ENCODE results near the gene MGAT4B. TPM values are rescaled to one million over a fixed set of nuclear protein-coding genes. Genes with fewer than 3 reads are reported as not detected.

The MGAT4B gene
- total RNA-seq, 2 experiments from 2014 or later = 118 TPM

DNA sequence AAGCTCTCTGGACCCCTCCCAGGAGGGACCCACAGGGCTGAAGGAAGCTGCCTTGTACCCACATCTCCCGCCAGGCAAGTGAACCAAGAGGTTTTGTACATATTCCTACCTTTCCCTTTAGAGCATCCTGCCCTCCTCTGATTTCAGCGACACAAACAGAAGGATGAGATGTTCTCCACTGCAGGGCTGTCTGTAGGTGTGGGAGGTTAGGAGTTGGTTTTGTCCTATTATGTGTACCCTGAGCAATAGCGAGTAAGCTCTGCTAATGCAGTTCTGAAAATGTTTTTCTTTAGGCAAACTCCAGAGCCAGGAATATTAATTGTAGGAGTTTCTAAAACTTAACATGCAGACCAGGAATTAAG, 27.0 kb upstream of the MGAT4B start:
- Mint-ChIP-seq H3K4me1 (peaks cover 13% of the 10 kb centered on the region), H3K27me3 (no peaks in the 10 kb centered on the region), H3K9me3 (no peaks in the 10 kb centered on the region), H3K27ac (no peak overlapping the region), H3K36me3 (peaks cover 44% of the 10 kb centered on the region), H3K4me3 (no peak overlapping the region)
- no peak for DNase-seq
- POLR2A ChIA-PET = interaction anchor here (0.7 kb wide), 1 partner anchor 247 kb away, joined by 4 read pairs; no protein-coding TSS in a partner anchor
- no peak for ATAC-seq (ENCODE audit: low read depth)

- H3K4me1 Mint-ChIP-seq = peaks cover 13% of the 10 kb centered on the region
- H3K27me3 Mint-ChIP-seq = no peaks in the 10 kb centered on the region
- no peak for DNase-seq
- peaks cover 48% of the 10 kb centered on the region for H3K36me3 Mint-ChIP-seq
- H3K27ac Mint-ChIP-seq = no peak overlapping the region
- no peak overlapping the region for H3K4me3 Mint-ChIP-seq
- H3K9me3 Mint-ChIP-seq = no peaks in the 10 kb centered on the region
- POLR2A ChIA-PET = interaction anchor here (0.7 to 1.0 kb wide), 2 partner anchors 11 to 248 kb away, joined by 4 read pairs; no protein-coding TSS in a partner anchor
- ATAC-seq (ENCODE audit: low read depth) = no peak
These were observed 26.5 kb upstream of the MGAT4B start for GRCh38 chr5:179833056-179833708.

GRCh38 chr5:179832039-179832745, 25.5 kb upstream of the MGAT4B start:
- Mint-ChIP-seq H3K4me1 (peaks cover 14% of the 10 kb centered on the region), H3K27ac (no peak overlapping the region), H3K9me3 (no peaks in the 10 kb centered on the region), H3K27me3 (no peaks in the 10 kb centered on the region), H3K4me3 (no peak overlapping the region), H3K36me3 (peaks cover 54% of the 10 kb centered on the region)
- DNase-seq = no peak
- no peak for ATAC-seq (ENCODE audit: low read depth)
- POLR2A ChIA-PET = interaction anchor here (1.0 kb wide), 1 partner anchor 10 kb away, joined by 4 read pairs; no protein-coding TSS in a partner anchor

DNA sequence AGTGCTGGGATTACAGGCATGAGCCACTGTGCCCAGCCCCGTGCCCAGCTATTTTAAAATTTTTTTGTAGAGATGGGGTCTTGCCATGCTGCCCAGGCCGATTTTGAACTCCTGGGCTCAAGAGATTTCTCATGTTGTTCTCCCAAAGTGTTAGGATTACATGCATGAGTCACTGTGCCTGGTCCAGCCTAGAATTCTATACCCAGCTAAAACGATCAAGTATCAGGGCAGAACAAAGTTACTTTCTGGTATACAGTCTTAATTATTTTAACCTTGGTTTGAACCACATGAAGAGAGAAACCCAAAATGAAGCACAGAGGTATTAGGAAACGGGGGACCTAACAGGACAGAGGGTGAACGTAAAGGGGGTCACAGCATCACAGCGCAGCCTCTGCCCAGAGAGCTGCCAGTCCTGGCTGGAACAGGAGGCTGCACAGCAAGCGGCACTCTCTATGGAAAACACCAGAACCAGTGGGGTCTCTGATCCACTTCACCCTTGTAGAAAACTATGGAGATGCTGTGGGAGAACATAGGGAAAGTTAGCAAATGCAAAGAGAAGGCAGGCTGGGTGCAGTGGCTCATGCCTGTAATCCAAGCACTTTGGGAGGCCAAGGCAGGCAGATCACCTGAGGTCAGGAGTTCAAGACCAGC, 24.3 kb upstream of the MGAT4B start:
- peaks cover 4% of the 10 kb centered on the region for H3K4me1 Mint-ChIP-seq
- peak overlapping the region; percentile 2 for H3K27ac Mint-ChIP-seq
- no peaks in the 10 kb centered on the region for H3K9me3 Mint-ChIP-seq
- no peak overlapping the region for H3K4me3 Mint-ChIP-seq
- H3K27me3 Mint-ChIP-seq = no peaks in the 10 kb centered on the region
- no peak for ATAC-seq (ENCODE audit: low read depth)
- no peak for DNase-seq
- POLR2A ChIA-PET = no interaction called here
- H3K36me3 Mint-ChIP-seq = peaks cover 51% of the 10 kb centered on the region

DNA sequence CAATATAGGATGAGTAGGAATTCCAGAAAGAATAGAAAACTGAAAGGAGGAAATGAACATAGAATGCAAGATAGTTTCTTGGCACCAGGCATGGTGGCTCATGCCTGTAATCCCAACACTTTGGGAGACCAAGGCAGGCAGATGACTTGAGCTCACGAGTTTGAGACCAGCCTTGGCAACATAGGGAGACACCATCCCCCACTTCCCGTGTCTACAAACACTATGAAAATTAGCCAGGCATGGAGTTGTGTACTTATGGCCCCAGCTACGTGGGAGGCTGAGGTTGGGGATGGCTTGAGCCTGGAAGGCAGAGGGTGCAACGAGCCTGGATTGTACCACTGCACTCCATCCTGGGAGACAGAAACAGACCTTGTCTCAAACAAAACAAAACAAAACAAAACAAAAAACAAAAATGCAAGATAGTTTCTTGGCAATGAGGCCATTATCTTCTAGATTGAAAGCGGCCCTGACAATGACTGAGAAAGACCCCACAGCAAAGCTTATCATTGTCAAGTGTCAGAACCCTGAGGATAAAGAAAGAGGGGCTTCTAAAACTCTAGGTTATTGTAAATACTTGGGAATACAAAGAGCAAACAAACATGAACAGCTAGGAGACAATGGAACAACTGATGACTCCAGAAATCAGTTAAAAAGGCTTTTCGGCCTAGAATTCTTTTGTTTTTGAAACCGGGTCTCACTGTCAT, 23.2 kb upstream of the MGAT4B start:
- Mint-ChIP-seq H3K4me1 (peaks cover 4% of the 10 kb centered on the region), H3K9me3 (no peaks in the 10 kb centered on the region), H3K27ac (no peak overlapping the region), H3K4me3 (no peak overlapping the region), H3K27me3 (no peaks in the 10 kb centered on the region), H3K36me3 (peaks cover 50% of the 10 kb centered on the region)
- POLR2A ChIA-PET = interaction anchor here (0.6 kb wide), 1 partner anchor 87 kb away, joined by 3 read pairs; no protein-coding TSS in a partner anchor
- ATAC-seq (ENCODE audit: low read depth) (no peak), DNase-seq (no peak)

DNA sequence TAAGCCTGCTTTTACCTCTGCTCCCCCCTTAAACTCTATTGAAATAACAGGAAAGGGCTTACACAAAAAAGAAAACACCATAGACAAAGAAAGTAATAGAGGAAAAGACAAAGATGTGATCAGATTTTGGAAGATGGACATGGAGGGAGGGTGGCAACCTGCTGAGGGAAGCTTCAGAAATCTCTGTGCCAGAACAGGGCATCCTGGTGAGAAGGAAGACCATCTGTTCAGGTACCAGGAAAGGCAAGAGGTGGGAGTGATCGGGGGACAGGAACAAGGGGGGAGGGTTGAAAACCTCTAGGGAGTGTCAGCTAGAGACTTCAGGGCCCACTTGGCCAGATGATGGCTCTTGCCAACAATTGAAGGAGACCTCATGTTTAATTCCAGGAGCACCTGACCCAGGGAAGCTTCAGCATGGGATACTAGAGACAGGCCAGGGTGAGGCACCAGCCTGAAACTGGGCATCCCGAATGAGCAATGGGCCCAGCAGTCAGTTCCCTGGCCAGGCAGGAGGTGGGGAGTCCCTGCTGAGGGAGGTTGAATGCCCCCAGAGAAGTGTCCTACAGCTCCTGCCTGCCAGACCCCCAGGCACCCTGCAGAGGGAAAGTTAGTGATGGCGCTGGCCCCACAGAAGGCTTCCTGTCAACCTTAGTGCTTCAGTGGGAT, 22.2 kb upstream of the MGAT4B start:
- H3K36me3 Mint-ChIP-seq = peaks cover 54% of the 10 kb centered on the region
- no peak for ATAC-seq (ENCODE audit: low read depth)
- H3K4me3 Mint-ChIP-seq = no peak overlapping the region
- H3K4me1 Mint-ChIP-seq = peaks cover 8% of the 10 kb centered on the region
- DNase-seq = no peak
- no peaks in the 10 kb centered on the region for H3K9me3 Mint-ChIP-seq
- H3K27ac Mint-ChIP-seq = peak overlapping the region; percentile 82
- POLR2A ChIA-PET = no interaction called here
- H3K27me3 Mint-ChIP-seq = no peaks in the 10 kb centered on the region

- POLR2A ChIA-PET = no interaction called here
- H3K9me3 Mint-ChIP-seq = no peaks in the 10 kb centered on the region
- H3K27ac Mint-ChIP-seq = peak overlapping the region; percentile 21
- no peak overlapping the region for H3K4me3 Mint-ChIP-seq
- ATAC-seq (ENCODE audit: low read depth) (no peak), DNase-seq (no peak)
- H3K27me3 Mint-ChIP-seq = no peaks in the 10 kb centered on the region
- H3K4me1 Mint-ChIP-seq = peaks cover 8% of the 10 kb centered on the region
- peaks cover 46% of the 10 kb centered on the region for H3K36me3 Mint-ChIP-seq
These were observed 21.0 kb upstream of the MGAT4B start for GRCh38 chr5:179827680-179828079.

DNA sequence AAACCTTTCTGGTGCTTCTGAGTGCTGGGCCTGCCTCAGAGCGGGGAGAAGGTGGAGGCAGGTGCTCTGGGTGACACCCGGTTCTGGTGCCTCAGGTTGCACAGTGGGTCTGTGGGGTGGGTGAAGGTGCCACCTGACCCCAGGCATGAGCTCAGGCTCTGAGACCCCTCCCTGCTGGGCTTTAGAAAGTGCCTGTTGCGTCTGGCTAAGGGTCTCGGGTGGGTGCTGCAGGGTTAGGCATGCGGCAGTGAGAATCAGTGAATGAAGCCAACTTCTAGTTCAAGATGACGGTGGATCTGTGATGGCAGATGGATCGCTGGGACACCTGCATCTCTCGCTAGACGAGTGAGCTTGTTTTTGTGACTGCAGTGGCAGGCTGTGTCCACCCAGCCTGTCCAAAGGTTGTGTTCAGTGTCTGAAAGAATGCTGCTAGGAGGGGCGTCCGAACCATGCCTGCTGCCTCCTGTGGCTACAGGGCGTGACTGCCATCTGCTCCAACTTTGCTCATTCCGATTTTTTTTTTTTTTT, 19.1 kb upstream of the MGAT4B start:
- Mint-ChIP-seq H3K4me1 (peaks cover 16% of the 10 kb centered on the region), H3K27ac (no peak overlapping the region), H3K9me3 (no peaks in the 10 kb centered on the region), H3K27me3 (no peaks in the 10 kb centered on the region), H3K4me3 (no peak overlapping the region), H3K36me3 (peaks cover 39% of the 10 kb centered on the region)
- ATAC-seq (ENCODE audit: low read depth) (no peak), DNase-seq (no peak)
- POLR2A ChIA-PET = interaction anchor here (0.6 kb wide), 1 partner anchor 63 kb away, joined by 4 read pairs; no protein-coding TSS in a partner anchor

- peaks cover 22% of the 10 kb centered on the region for H3K4me1 Mint-ChIP-seq
- peaks cover 33% of the 10 kb centered on the region for H3K36me3 Mint-ChIP-seq
- DNase-seq (no peak), ATAC-seq (ENCODE audit: low read depth) (no peak)
- H3K4me3 Mint-ChIP-seq = no peak overlapping the region
- no peak overlapping the region for H3K27ac Mint-ChIP-seq
- POLR2A ChIA-PET = no interaction called here
- H3K27me3 Mint-ChIP-seq = no peaks in the 10 kb centered on the region
- H3K9me3 Mint-ChIP-seq = no peaks in the 10 kb centered on the region
These were observed 18.1 kb upstream of the MGAT4B start for GRCh38 chr5:179824745-179825112.

GRCh38 chr5:179823937-179824744, 17.5 kb upstream of the MGAT4B start:
- POLR2A ChIA-PET = no interaction called here

GRCh38 chr5:179822444-179822990, 15.9 kb upstream of the MGAT4B start:
- peak overlapping the region; percentile 90 for H3K4me3 Mint-ChIP-seq
- POLR2A ChIA-PET = interaction anchor here (0.6 to 1.1 kb wide), 7 partner anchors 10 to 1439 kb away, joined by 3 to 5 read pairs (median 3); no protein-coding TSS in a partner anchor
- peaks cover 30% of the 10 kb centered on the region for H3K4me1 Mint-ChIP-seq
- ATAC-seq (ENCODE audit: low read depth) (no peak), DNase-seq (no peak)
- peak overlapping the region; percentile 96 for H3K27ac Mint-ChIP-seq
- H3K36me3 Mint-ChIP-seq = peaks cover 16% of the 10 kb centered on the region
- H3K9me3 Mint-ChIP-seq = no peaks in the 10 kb centered on the region
- H3K27me3 Mint-ChIP-seq = no peaks in the 10 kb centered on the region

More at GRCh38 chr5:179823937-179824744, 17.5 kb upstream of the MGAT4B start:
- no peak overlapping the region for H3K27ac Mint-ChIP-seq
- DNase-seq = no peak
- no peaks in the 10 kb centered on the region for H3K27me3 Mint-ChIP-seq
- peaks cover 28% of the 10 kb centered on the region for H3K36me3 Mint-ChIP-seq
- H3K4me3 Mint-ChIP-seq = no peak overlapping the region
- ATAC-seq (ENCODE audit: low read depth) = no peak
- H3K4me1 Mint-ChIP-seq = peaks cover 24% of the 10 kb centered on the region
- H3K9me3 Mint-ChIP-seq = no peaks in the 10 kb centered on the region

GRCh38 chr5:179822059-179822432, 15.4 kb upstream of the MGAT4B start:
- Mint-ChIP-seq H3K27ac (peak overlapping the region; percentile 96), H3K36me3 (peaks cover 16% of the 10 kb centered on the region), H3K9me3 (no peaks in the 10 kb centered on the region), H3K4me3 (peak overlapping the region; percentile 90), H3K27me3 (no peaks in the 10 kb centered on the region), H3K4me1 (peaks cover 30% of the 10 kb centered on the region)
- no peak for ATAC-seq (ENCODE audit: low read depth)
- no peak for DNase-seq
- POLR2A ChIA-PET = interaction anchor here (0.6 to 1.1 kb wide), 7 partner anchors 11 to 1440 kb away, joined by 3 to 5 read pairs (median 3); no protein-coding TSS in a partner anchor
